Activated B cell treated with CpG ODN at 0.5 μM for 24 hours (primary cell): ENCODE data around the gene XIRP1. TPM values are rescaled to one million over a fixed set of nuclear protein-coding genes. Genes with fewer than 3 reads are reported as not detected.

Experiments used
- ATAC-seq: fragments of 200-7000 bp; cut with Tn5 transposase; one replicate; pipeline ENCODE4 v1.10.0; 2021; ENCODE audit warnings: low read depth, mild to moderate bottlenecking, moderate library complexity
- CTCF ChIA-PET: fragments of 350-600 bp; sonication (Branson Sonifier 250); formaldehyde crosslinking; loops from one replicate; lab custom pipeline; 2021; ENCODE audit warnings: antibody characterized with exemption; lab: Charles Lee
- POLR2A ChIA-PET: fragments of 350-600 bp; sonication (Branson Sonifier 250); formaldehyde crosslinking; loops from one replicate; lab custom pipeline; 2021; ENCODE audit warnings: antibody characterized with exemption; lab: Charles Lee
- DNase-seq: peaks from one replicate; pipeline ENCODE4 v3.0.0; 2022
- H3K27ac Mint-ChIP-seq: one replicate; pipeline ENCODE4 v1.8.0; 2020; ENCODE audit warnings: mixed read lengths
- H3K27me3 Mint-ChIP-seq: one replicate; pipeline ENCODE4 v1.8.0; 2021; ENCODE audit warnings: mixed read lengths
- H3K36me3 Mint-ChIP-seq: one replicate; pipeline ENCODE4 v1.8.0; 2021; ENCODE audit warnings: low read depth, mixed read lengths
- H3K4me1 Mint-ChIP-seq: one replicate; pipeline ENCODE4 v1.8.0; 2021; ENCODE audit warnings: mixed read lengths
- H3K4me3 Mint-ChIP-seq: one replicate; pipeline ENCODE4 v1.8.0; 2020; ENCODE audit warnings: mild to moderate bottlenecking, mixed read lengths
- H3K9me3 Mint-ChIP-seq: one replicate; pipeline ENCODE4 v1.8.0; 2020; ENCODE audit warnings: mixed read lengths
- intact Hi-C: fragments of 100-400 bp; cut with micrococcal nuclease; formaldehyde crosslinking; loops from one replicate; pipeline ENCODE4 v1.15.1; 2024
- total RNA-seq: library from RNA; stranded (reverse); gene quantifications from 2 replicates; pipeline ENCODE4 v1.2.3, GENCODE V29; 2022
- TF ChIP-seq, protein P1 (sequence below): fragments of 200-600 bp; IDR thresholded peaks from one replicate; pipeline ENCODE4 v1.8.0; 2022; ENCODE audit warnings: antibody characterized with exemption, mild to moderate bottlenecking

XIRP1 gene
- total RNA-seq, 1 donor from 2014 or later = 0.60 TPM

DNA sequence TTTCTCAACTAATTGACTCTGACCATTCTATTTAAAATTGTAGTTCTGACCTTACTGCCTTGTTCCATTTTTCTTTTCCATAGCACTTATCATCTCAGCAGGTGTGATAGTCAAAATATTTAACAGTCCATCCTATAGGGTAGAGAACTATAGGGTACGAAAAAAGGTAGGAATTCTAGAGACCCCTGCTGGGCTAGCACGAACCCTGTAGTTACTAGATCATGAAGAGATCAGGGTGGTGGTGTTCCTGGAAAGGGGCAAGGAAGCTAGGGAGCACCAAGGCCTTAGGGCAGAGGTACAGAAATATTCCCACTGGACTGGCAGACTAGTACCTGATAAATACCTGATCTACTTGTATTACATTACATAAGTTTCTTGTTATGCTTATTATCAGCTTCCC, 31.9 kb upstream of the XIRP1 start:
- intact Hi-C loops = no loop called here

DNA sequence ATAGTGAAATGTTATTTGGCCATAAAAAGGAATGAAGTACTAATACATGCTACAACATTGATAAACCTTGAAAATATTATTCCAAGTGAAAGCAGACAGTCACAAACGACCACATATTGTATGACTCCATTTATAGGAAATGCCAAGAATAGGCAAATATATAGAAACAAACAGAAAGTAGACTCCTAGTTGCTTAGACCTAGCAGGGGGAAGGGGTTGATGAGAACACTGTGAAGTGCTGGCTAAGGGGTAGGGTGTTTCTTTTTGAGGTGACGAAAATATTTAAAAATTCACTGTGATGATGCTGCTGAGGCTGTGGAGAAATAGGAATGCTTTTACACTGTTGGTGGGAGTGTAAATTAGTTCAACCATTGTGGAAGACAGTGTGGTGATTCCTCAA, 30.5 kb upstream of the XIRP1 start:
- no peaks in the 10 kb centered on the region for H3K9me3 Mint-ChIP-seq
- ATAC-seq (no peak), DNase-seq (no peak)
- no peak overlapping the region for H3K27ac Mint-ChIP-seq
- H3K36me3 Mint-ChIP-seq = no peaks in the 10 kb centered on the region
- POLR2A ChIA-PET = no interaction called here
- CTCF ChIA-PET = no interaction called here
- intact Hi-C loops = no loop called here
- no peak overlapping the region for H3K4me3 Mint-ChIP-seq
- peaks cover 3% of the 10 kb centered on the region for H3K27me3 Mint-ChIP-seq
- TF ChIP-seq, protein P1, sequence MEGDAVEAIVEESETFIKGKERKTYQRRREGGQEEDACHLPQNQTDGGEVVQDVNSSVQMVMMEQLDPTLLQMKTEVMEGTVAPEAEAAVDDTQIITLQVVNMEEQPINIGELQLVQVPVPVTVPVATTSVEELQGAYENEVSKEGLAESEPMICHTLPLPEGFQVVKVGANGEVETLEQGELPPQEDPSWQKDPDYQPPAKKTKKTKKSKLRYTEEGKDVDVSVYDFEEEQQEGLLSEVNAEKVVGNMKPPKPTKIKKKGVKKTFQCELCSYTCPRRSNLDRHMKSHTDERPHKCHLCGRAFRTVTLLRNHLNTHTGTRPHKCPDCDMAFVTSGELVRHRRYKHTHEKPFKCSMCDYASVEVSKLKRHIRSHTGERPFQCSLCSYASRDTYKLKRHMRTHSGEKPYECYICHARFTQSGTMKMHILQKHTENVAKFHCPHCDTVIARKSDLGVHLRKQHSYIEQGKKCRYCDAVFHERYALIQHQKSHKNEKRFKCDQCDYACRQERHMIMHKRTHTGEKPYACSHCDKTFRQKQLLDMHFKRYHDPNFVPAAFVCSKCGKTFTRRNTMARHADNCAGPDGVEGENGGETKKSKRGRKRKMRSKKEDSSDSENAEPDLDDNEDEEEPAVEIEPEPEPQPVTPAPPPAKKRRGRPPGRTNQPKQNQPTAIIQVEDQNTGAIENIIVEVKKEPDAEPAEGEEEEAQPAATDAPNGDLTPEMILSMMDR = no peak
- peaks cover 23% of the 10 kb centered on the region for H3K4me1 Mint-ChIP-seq

More for the DNA sequence above, 31.9 kb upstream of the XIRP1 start:
- ATAC-seq = no peak
- TF ChIP-seq, protein P1 = no peak
- H3K9me3 Mint-ChIP-seq = no peaks in the 10 kb centered on the region
- H3K27ac Mint-ChIP-seq = no peak overlapping the region
- ChIA-PET CTCF (interaction anchor here (1.4 kb wide), 1 partner anchor 64 kb away, joined by 3 read pairs; no protein-coding TSS in a partner anchor), POLR2A (interaction anchor here (1.4 kb wide), 1 partner anchor 9 kb away, joined by 3 read pairs; no protein-coding TSS in a partner anchor)
- DNase-seq = no peak
- H3K27me3 Mint-ChIP-seq = no peaks in the 10 kb centered on the region
- no peak overlapping the region for H3K4me3 Mint-ChIP-seq
- H3K36me3 Mint-ChIP-seq = no peaks in the 10 kb centered on the region
- H3K4me1 Mint-ChIP-seq = peaks cover 23% of the 10 kb centered on the region

DNA sequence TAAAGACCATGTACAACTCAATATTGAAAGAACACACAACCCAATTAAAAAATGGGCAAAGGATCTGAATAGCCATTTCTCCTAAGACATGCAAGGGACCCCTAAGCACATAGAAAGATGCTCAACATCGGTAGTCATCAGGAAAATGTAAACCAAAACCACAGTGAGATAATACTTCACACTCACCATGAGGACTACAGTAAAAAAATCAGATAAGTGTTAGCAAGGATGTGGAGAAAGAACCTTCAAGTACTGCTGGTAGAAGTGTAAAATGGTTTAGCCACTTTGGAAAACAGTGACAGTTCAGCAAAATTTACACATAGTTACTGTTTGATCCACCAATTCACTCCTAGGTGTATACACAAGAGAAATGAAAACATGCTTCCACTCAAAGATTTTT, 30.1 kb upstream of the XIRP1 start:
- Mint-ChIP-seq H3K9me3 (no peaks in the 10 kb centered on the region), H3K36me3 (no peaks in the 10 kb centered on the region), H3K4me3 (no peak overlapping the region), H3K27ac (no peak overlapping the region), H3K4me1 (peaks cover 23% of the 10 kb centered on the region), H3K27me3 (peaks cover 3% of the 10 kb centered on the region)
- ATAC-seq (no peak), DNase-seq (no peak)
- intact Hi-C loops = no loop called here
- CTCF ChIA-PET = no interaction called here
- POLR2A ChIA-PET = no interaction called here
- TF ChIP-seq, protein P1 = no peak

DNA sequence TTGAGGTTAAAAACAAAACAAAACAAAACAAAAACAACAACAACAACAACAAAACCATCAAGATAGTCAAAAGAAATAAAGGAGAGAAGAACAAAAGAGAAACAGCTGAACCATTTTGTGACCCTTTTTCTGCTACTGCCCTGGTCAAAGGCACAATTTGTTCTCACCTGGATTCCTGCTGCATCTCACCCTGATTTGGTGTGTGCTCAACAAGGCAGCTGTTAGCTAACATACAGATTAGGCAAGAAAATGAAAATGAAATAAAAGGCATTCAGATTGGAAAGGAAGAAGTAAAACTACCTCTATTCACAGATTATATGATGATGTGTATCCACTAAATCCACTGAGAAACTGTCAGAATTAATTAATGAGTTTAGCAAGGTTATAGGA, 28.7 kb upstream of the XIRP1 start:
- POLR2A ChIA-PET = no interaction called here
- H3K9me3 Mint-ChIP-seq = no peaks in the 10 kb centered on the region
- H3K36me3 Mint-ChIP-seq = no peaks in the 10 kb centered on the region
- intact Hi-C loops = no loop called here
- ATAC-seq (no peak), DNase-seq (no peak)
- TF ChIP-seq, protein P1 = no peak
- no peak overlapping the region for H3K4me3 Mint-ChIP-seq
- peaks cover 3% of the 10 kb centered on the region for H3K27me3 Mint-ChIP-seq
- no peak overlapping the region for H3K27ac Mint-ChIP-seq
- H3K4me1 Mint-ChIP-seq = peaks cover 31% of the 10 kb centered on the region
- CTCF ChIA-PET = no interaction called here

DNA sequence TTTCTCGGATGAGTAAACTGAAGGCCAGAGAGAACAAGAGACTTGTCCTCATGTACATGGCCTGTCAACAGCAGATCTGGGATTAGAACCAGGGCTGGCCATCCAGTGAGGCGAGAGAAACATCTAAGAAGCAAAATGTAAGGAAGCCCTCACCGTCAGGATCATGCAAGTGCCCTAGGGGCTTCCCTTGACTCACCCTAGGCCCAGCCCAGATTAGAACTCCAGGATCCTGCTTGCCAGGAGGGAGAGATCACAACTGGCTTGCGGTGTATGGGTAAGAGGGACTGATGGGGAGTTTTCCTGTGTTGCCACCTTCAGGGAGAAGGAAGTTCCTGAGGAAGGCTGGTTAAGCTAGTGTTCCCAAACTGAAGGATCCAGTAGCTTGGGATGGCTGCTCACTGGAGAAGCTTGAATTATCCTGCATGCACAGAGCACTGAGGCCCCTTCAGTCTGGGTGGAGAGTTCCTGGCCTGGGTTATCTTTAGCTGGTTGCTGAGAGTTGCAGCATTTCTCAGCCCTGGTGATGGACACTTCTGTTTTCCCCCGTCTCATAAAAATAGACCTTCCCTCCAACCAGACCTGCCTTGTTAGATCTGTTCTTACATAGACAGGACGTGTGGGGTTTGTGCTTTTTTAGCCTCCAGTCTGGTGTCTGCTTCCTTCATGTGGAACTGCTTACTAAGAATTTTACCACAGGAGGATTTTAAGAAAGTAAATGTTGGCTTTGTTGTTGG, 28.2 kb upstream of the XIRP1 start:
- H3K4me3 Mint-ChIP-seq = no peak overlapping the region
- POLR2A ChIA-PET = no interaction called here
- no peak overlapping the region for H3K27ac Mint-ChIP-seq
- CTCF ChIA-PET = no interaction called here
- H3K4me1 Mint-ChIP-seq = peaks cover 31% of the 10 kb centered on the region
- DNase-seq = no peak
- no peaks in the 10 kb centered on the region for H3K36me3 Mint-ChIP-seq
- intact Hi-C loops = no loop called here
- peaks cover 3% of the 10 kb centered on the region for H3K27me3 Mint-ChIP-seq
- TF ChIP-seq, protein P1 = no peak
- no peaks in the 10 kb centered on the region for H3K9me3 Mint-ChIP-seq
- no peak for ATAC-seq
